ENCODE measurements around the gene REPIN1. TPM values are rescaled to one million over a fixed set of nuclear protein-coding genes. Genes with fewer than 3 reads are reported as not detected.

REPIN1 gene
- total and polyA plus RNA-seq, 2 donors (not counting 1 experiment from before 2014, with no cell fraction given): 165 to 190 TPM

DNA sequence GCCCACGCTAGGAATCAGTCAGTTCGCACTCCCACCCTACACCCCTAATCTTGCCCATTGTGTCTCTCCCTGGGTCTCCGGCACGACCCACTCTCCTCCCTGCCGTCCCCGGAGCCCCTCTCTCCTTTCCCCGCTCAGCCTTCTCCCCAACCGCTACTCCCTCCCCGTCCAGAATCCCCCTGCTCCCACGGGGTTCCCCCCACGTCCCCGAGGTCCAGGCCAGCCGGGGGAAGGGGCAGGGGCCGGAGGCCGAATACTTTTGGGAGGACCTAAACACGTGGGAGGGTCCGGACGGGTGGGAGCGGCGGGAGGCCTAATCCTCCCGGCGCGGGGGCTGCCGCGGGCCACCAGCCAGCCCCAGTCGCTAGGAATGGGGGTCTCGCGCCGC lies 27.8 kb upstream of the REPIN1 start:
- Histone ChIP-seq H3K27me3 (replicated peaks in 1 of 4; ENCODE audit: control extremely low read depth in 1 of 4, control insufficient read depth in 3 of 4, insufficient read depth in 4 of 4, low read length in 3 of 4) (peaks cover 0 to 24% (median 10%) of the 10 kb centered on the region in 4 experiments), H3K4me1 (ENCODE audit: control insufficient read depth in 2 of 2, insufficient read depth in 2 of 2, low read length in 2 of 2) (peaks cover 12 to 15% of the 10 kb centered on the region in 2 donors), H3K79me2 (ENCODE audit: control insufficient read depth, insufficient read depth, low read length) (no peaks in the 10 kb centered on the region), H3K27ac (ENCODE audit: low read length in 2 of 2) (no peak overlapping the region), H2AFZ (ENCODE audit: insufficient read depth, low read depth, low read length, poor library complexity, severe bottlenecking) (no peak overlapping the region), H4K20me1 (ENCODE audit: control insufficient read depth, insufficient read depth, low read length, poor library complexity, severe bottlenecking) (no peaks in the 10 kb centered on the region), H3K4me3 (ENCODE audit: control extremely low read depth in 1 of 5, extremely low read depth in 1 of 5, insufficient read depth in 1 of 5, low read depth in 2 of 5, low read length in 4 of 5) (no peak overlapping the region), H3K4me2 (replicated peaks; ENCODE audit: low read depth, low read length, poor library complexity, severe bottlenecking) (peak overlapping the region; percentile 45), H3K9me3 (ENCODE audit: control extremely low read depth in 1 of 3, control insufficient read depth in 2 of 3, insufficient read depth in 1 of 3, low read length in 2 of 3) (peaks cover 0 to 8% (median 7%) of the 10 kb centered on the region in 3 donors), H3K9ac (ENCODE audit: low read length) (no peak overlapping the region), H3K36me3 (replicated peaks in 1 of 2; ENCODE audit: control extremely low read depth in 1 of 2, control insufficient read depth in 1 of 2, extremely low read depth in 1 of 2, insufficient read depth in 2 of 2, low read length in 1 of 2) (no peaks in the 10 kb centered on the region)
- WGBS (ENCODE audit: insufficient coverage): 24% methylated on average over 29 of the region's 29 CpGs
- peaks cover 35% of the 10 kb centered on the region for H3K27me3 Mint-ChIP-seq
- peaks cover 20% of the 10 kb centered on the region for H3K4me1 Mint-ChIP-seq
- DNase-seq (no peak), ATAC-seq (ENCODE audit: low read depth) (no peak)
- intact Hi-C loops (cut with micrococcal nuclease): no loop called here
- H3K27ac Mint-ChIP-seq: no peak overlapping the region
- POLR2A ChIA-PET: no interaction called here
- TF ChIP-seq, protein P1, sequence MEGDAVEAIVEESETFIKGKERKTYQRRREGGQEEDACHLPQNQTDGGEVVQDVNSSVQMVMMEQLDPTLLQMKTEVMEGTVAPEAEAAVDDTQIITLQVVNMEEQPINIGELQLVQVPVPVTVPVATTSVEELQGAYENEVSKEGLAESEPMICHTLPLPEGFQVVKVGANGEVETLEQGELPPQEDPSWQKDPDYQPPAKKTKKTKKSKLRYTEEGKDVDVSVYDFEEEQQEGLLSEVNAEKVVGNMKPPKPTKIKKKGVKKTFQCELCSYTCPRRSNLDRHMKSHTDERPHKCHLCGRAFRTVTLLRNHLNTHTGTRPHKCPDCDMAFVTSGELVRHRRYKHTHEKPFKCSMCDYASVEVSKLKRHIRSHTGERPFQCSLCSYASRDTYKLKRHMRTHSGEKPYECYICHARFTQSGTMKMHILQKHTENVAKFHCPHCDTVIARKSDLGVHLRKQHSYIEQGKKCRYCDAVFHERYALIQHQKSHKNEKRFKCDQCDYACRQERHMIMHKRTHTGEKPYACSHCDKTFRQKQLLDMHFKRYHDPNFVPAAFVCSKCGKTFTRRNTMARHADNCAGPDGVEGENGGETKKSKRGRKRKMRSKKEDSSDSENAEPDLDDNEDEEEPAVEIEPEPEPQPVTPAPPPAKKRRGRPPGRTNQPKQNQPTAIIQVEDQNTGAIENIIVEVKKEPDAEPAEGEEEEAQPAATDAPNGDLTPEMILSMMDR (IDR thresholded peaks at IDR 0.05): no peak
- TF ChIP-seq EZH2 (IDR thresholded peaks at IDR 0.05; ENCODE audit: borderline replicate concordance, insufficient read depth, low read depth, low read length, poor library complexity, severe bottlenecking): no peak
- H3K4me3 Mint-ChIP-seq: no peak overlapping the region
- peaks cover 4% of the 10 kb centered on the region for H3K9me3 Mint-ChIP-seq (ENCODE audit: insufficient read depth)
- CTCF ChIA-PET: no interaction called here

DNA sequence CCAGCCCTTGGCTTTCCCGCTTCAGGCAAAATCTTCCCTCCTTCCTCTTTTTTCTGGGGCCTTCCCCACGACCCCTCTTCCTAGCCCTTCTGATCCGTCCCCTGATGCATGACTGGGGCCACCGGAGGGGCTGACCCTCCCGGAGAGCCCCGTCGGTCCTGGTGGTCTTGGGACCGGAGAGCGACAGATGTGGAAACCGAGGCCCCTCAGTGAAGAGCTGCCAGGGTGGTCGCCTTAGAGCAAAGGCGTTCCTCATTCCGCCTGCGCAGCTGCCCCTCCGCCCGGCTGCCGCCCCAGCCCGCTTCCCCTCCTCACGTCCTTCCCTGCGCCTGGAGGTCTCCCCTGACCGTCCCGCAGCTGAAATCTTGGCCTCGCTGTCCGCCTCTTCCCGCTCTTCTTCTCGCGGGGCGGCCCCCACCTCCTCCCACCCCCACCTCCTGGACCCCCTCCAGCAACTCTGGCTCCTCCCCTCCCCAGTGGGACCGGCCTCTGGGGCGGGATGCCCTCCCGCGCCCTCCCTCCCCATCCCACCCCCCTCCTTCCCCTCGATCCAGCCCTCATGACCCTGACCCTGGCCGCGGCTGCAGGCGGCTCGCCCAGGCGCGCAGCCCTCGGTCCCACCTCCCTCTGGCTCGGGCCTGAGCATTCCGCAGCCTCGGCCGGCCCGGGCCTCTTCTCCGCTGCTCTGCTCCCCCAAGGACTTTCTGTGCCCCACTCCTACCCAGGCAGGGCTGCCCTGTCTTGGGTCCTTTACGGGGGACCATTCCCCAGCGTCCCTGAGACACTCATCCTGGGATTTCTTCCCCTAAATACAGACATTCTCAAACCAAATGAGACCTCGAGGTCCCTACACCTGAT lies 27.1 kb upstream of the REPIN1 start, which contains the start of gene RARRES2:
TSS of gene RARRES2 (minus strand) at position 367 of the 858 bp plus-strand sequence. CDS start 1,020 bp downstream, outside the sequence.
- H3K4me2 ChIP-seq (replicated peaks; ENCODE audit: low read depth, low read length, poor library complexity, severe bottlenecking): peak within 1 kb of the TSS; percentile 45
- H3K9ac ChIP-seq (ENCODE audit: low read length): no peak within 1 kb of the TSS
- peaks cover 0 to 8% (median 7%) of the 10 kb centered on the region in 3 donors for H3K9me3 ChIP-seq (ENCODE audit: control extremely low read depth in 1 of 3, control insufficient read depth in 2 of 3, insufficient read depth in 1 of 3, low read length in 2 of 3)
- POLR2A ChIA-PET: no interaction called here
- no peak for ATAC-seq (ENCODE audit: low read depth)
- 51% methylated on average over 44 of the region's 49 CpGs for WGBS (ENCODE audit: insufficient coverage)
- H3K27ac ChIP-seq (ENCODE audit: low read length in 2 of 2): no peak within 1 kb of the TSS
- no peak within 1 kb of the TSS for H3K4me3 ChIP-seq (ENCODE audit: control extremely low read depth in 1 of 5, extremely low read depth in 1 of 5, insufficient read depth in 1 of 5, low read depth in 2 of 5, low read length in 4 of 5)
- CTCF ChIA-PET: no interaction called here
- H3K27me3 Mint-ChIP-seq: peaks cover 41% of the 10 kb centered on the region
- H3K36me3 ChIP-seq (replicated peaks in 1 of 2; ENCODE audit: control extremely low read depth in 1 of 2, control insufficient read depth in 1 of 2, extremely low read depth in 1 of 2, insufficient read depth in 2 of 2, low read length in 1 of 2): no peaks in the 10 kb centered on the region
- H4K20me1 ChIP-seq (ENCODE audit: control insufficient read depth, insufficient read depth, low read length, poor library complexity, severe bottlenecking): no peaks in the 10 kb centered on the region
- no peak for TF ChIP-seq EZH2 (IDR thresholded peaks at IDR 0.05; ENCODE audit: borderline replicate concordance, insufficient read depth, low read depth, low read length, poor library complexity, severe bottlenecking)
- TF ChIP-seq, protein P1 (IDR thresholded peaks at IDR 0.05): no peak
- H3K27me3 ChIP-seq (replicated peaks in 1 of 4; ENCODE audit: control extremely low read depth in 1 of 4, control insufficient read depth in 3 of 4, insufficient read depth in 4 of 4, low read length in 3 of 4): peaks cover 0 to 28% (median 10%) of the 10 kb centered on the region in 4 experiments
- peak within 1 kb of the TSS; percentile 59 for H3K4me3 Mint-ChIP-seq
- H3K79me2 ChIP-seq (ENCODE audit: control insufficient read depth, insufficient read depth, low read length): no peaks in the 10 kb centered on the region
- DNase-seq: no peak
- peaks cover 4% of the 10 kb centered on the region for H3K9me3 Mint-ChIP-seq (ENCODE audit: insufficient read depth)
- H3K27ac Mint-ChIP-seq: no peak within 1 kb of the TSS
- H3K4me1 ChIP-seq (ENCODE audit: control insufficient read depth in 2 of 2, insufficient read depth in 2 of 2, low read length in 2 of 2): peaks cover 12 to 15% of the 10 kb centered on the region in 2 donors
- H2AFZ ChIP-seq (ENCODE audit: insufficient read depth, low read depth, low read length, poor library complexity, severe bottlenecking): no peak within 1 kb of the TSS
- peaks cover 20% of the 10 kb centered on the region for H3K4me1 Mint-ChIP-seq
- intact Hi-C loops (cut with micrococcal nuclease): no loop called here
